IMR-90 (cell line): Measurements from ENCODE around the gene NFKBIE. TPM values are rescaled to one million over a fixed set of nuclear protein-coding genes. Genes with fewer than 3 reads are reported as not detected.

Source experiments
- ATAC-seq: fragments of 200-7000 bp; cut with Tn5 transposase; 2 replicates; pipeline ENCODE4 v1.9.1; 2020; ENCODE audit warnings: low read depth, mild to moderate bottlenecking, moderate library complexity
- BruUV-seq: library from RNA; stranded (reverse); fragments of 400-500 nt; replicated peaks from 2 replicates; lab custom pipeline; 2021; lab: Mats Ljungman, UMichigan
- CTCF ChIA-PET: fragments of 300-600 bp; formaldehyde crosslinking; extraction: SDS; loops from one replicate; lab custom pipeline; 2021; ENCODE audit warnings: antibody characterized with exemption; lab: Yijun Ruan, JAX
- POLR2A ChIA-PET: fragments of 300-600 bp; sonication (Branson Sonifier 250); formaldehyde crosslinking; loops from one replicate; lab custom pipeline; 2022; ENCODE audit warnings: antibody characterized with exemption; ENCODE audit not compliant: unreplicated experiment; lab: Charles Lee
- DNase-seq: peaks from one replicate; pipeline ENCODE4 v3.0.0; 2013
- H2AFZ ChIP-seq: replicated peaks from 2 replicates; pipeline ENCODE3; 2013; ENCODE audit warnings: low read length, mild to moderate bottlenecking; ENCODE audit not compliant: poor library complexity
- H2AK5ac ChIP-seq: 2 replicates; pipeline ENCODE4 v1.6.1; 2013; ENCODE audit warnings: low read depth, low read length, inconsistent platforms
- H2AK9ac ChIP-seq: replicated peaks from 2 replicates; pipeline ENCODE3; 2013; ENCODE audit warnings: mild to moderate bottlenecking, low read depth, low read length, moderate library complexity; ENCODE audit not compliant: poor library complexity
- H2BK120ac ChIP-seq: 2 replicates; pipeline ENCODE4 v1.6.1; 2013; ENCODE audit warnings: low read depth, low read length, inconsistent platforms
- H2BK15ac ChIP-seq: 3 replicates; pipeline ENCODE4 v1.6.1; 2013; ENCODE audit warnings: low read depth, low read length, inconsistent platforms
- H2BK20ac ChIP-seq: 2 replicates; pipeline ENCODE4 v1.6.1; 2013; ENCODE audit warnings: low read depth, mild to moderate bottlenecking, inconsistent platforms, low read length, moderate library complexity
- H2BK5ac ChIP-seq: 2 replicates; pipeline ENCODE4 v1.6.1; 2013; ENCODE audit warnings: mild to moderate bottlenecking, low read depth, low read length, inconsistent platforms; ENCODE audit not compliant: poor library complexity, severe bottlenecking
- H3K14ac ChIP-seq: replicated peaks from 2 replicates; pipeline ENCODE4 v1.6.1; 2013; ENCODE audit warnings: low read depth, low read length, inconsistent platforms
- H3K18ac ChIP-seq: 2 replicates; pipeline ENCODE4 v1.6.1; 2013; ENCODE audit warnings: low read depth, low read length, control low read depth
- H3K23ac ChIP-seq: 2 replicates; pipeline ENCODE4 v1.6.1; 2013; ENCODE audit warnings: low read depth, low read length, inconsistent platforms
- H3K27ac ChIP-seq: 2 replicates; pipeline ENCODE4 v1.5.1; 2013; ENCODE audit warnings: mild to moderate bottlenecking, control low read depth, low read length; ENCODE audit not compliant: insufficient read depth
- H3K27me3 ChIP-seq: 2 replicates; pipeline ENCODE4 v1.6.1; 2013; ENCODE audit warnings: low read length; ENCODE audit not compliant: control insufficient read depth, insufficient read depth
- H3K36me3 ChIP-seq: 2 replicates; pipeline ENCODE4 v1.6.1; 2013; ENCODE audit warnings: low read length, mixed read lengths; ENCODE audit not compliant: control insufficient read depth, insufficient read depth
- H3K4ac ChIP-seq: 2 replicates; pipeline ENCODE4 v1.6.1; 2013; ENCODE audit warnings: low read depth, low read length, inconsistent platforms
- H3K4me1 ChIP-seq: 2 replicates; pipeline ENCODE4 v1.6.1; 2013; ENCODE audit warnings: low read length, mixed read lengths; ENCODE audit not compliant: control insufficient read depth, insufficient read depth
- H3K4me2 ChIP-seq: 2 replicates; pipeline ENCODE4 v1.6.1; 2013; ENCODE audit warnings: low read depth, mild to moderate bottlenecking, control low read depth, low read length, moderate library complexity
- H3K4me3 ChIP-seq: 2 replicates; pipeline ENCODE4 v1.5.1; 2013; ENCODE audit warnings: low read depth, mild to moderate bottlenecking, control low read depth, low read length, moderate library complexity; ENCODE audit not compliant: insufficient read depth
- H3K56ac ChIP-seq: 2 replicates; pipeline ENCODE4 v1.6.1; 2013; ENCODE audit warnings: low read length, inconsistent platforms; ENCODE audit not compliant: insufficient read depth; ENCODE audit errors: extremely low read depth
- H3K79me1 ChIP-seq, 2 experiments: 2 replicates each; pipeline ENCODE4 v1.6.1; 2013; ENCODE audit warnings: low read length in 2 of 2, inconsistent platforms in 1 of 2, low read depth in 1 of 2
- H3K9ac ChIP-seq: 2 replicates; pipeline ENCODE4 v1.6.1; 2013; ENCODE audit warnings: low read depth, low read length, control low read depth
- H3K9me1 ChIP-seq: 2 replicates; pipeline ENCODE4 v1.6.1; 2013; ENCODE audit warnings: low read length, inconsistent platforms; ENCODE audit not compliant: insufficient read depth
- H3K9me3 ChIP-seq: 2 replicates; pipeline ENCODE4 v1.6.1; 2013; ENCODE audit warnings: low read length; ENCODE audit not compliant: control insufficient read depth, insufficient read depth
- H4K20me1 ChIP-seq: 2 replicates; pipeline ENCODE4 v1.6.1; 2013; ENCODE audit warnings: low read length, inconsistent platforms; ENCODE audit not compliant: insufficient read depth
- H4K5ac ChIP-seq: 2 replicates; pipeline ENCODE4 v1.6.1; 2013; ENCODE audit warnings: mild to moderate bottlenecking, low read depth, low read length, control low read depth
- H4K8ac ChIP-seq, 2 experiments: 2 replicates each; pipeline ENCODE4 v1.6.1; 2013; ENCODE audit warnings: low read depth in 2 of 2, low read length in 2 of 2, control low read depth in 1 of 2, inconsistent platforms in 1 of 2
- H4K91ac ChIP-seq: 2 replicates; pipeline ENCODE4 v1.6.1; 2013; ENCODE audit warnings: low read depth, low read length, inconsistent platforms; ENCODE audit not compliant: insufficient read depth
- BHLHE40 ChIP-seq: fragments of 150-350 bp; IDR thresholded peaks from 2 replicates; pipeline ENCODE4 v1.6.1; 2016; ENCODE audit warnings: mild to moderate bottlenecking, low read depth, low read length
- CEBPB ChIP-seq: IDR thresholded peaks from 2 replicates; pipeline ENCODE4 v1.6.1; 2012; ENCODE audit warnings: low read depth, low read length, improper control_type of control experiment
- CHD1 ChIP-seq: IDR thresholded peaks from 2 replicates; pipeline ENCODE4 v1.6.1; 2012; ENCODE audit warnings: low read depth, low read length, improper control_type of control experiment
- FOS ChIP-seq: fragments of 150-350 bp; IDR thresholded peaks from 2 replicates; pipeline ENCODE4 v1.6.1; 2016; ENCODE audit warnings: low read depth, low read length
- MAFK ChIP-seq: IDR thresholded peaks from 2 replicates; pipeline ENCODE4 v1.6.1; 2012; ENCODE audit warnings: low read depth, low read length, improper control_type of control experiment
- MAZ ChIP-seq: IDR thresholded peaks from 2 replicates; pipeline ENCODE4 v1.6.1; 2012; ENCODE audit warnings: low read depth, mild to moderate bottlenecking, low read length, improper control_type of control experiment, moderate library complexity, borderline replicate concordance
- MXI1 ChIP-seq: IDR thresholded peaks from 2 replicates; pipeline ENCODE4 v1.6.1; 2012; ENCODE audit warnings: low read depth, mild to moderate bottlenecking, low read length, moderate library complexity, borderline replicate concordance
- NFE2L2 ChIP-seq: fragments of 150-350 bp; IDR thresholded peaks from 2 replicates; pipeline ENCODE4 v1.6.1; 2016; ENCODE audit warnings: low read depth, mild to moderate bottlenecking, low read length
- POLR2A ChIP-seq: IDR thresholded peaks from 2 replicates; pipeline ENCODE4 v1.6.1; 2012; ENCODE audit warnings: mild to moderate bottlenecking, low read depth, low read length
- RAD21 ChIP-seq: IDR thresholded peaks from 2 replicates; pipeline ENCODE4 v1.6.1; 2012; ENCODE audit warnings: low read length, improper control_type of control experiment
- RCOR1 ChIP-seq: IDR thresholded peaks from 2 replicates; pipeline ENCODE4 v1.6.1; 2012; ENCODE audit warnings: mild to moderate bottlenecking, low read length, improper control_type of control experiment; ENCODE audit not compliant: insufficient replicate concordance
- RFX5 ChIP-seq: IDR thresholded peaks from 2 replicates; pipeline ENCODE4 v1.8.0; 2012; ENCODE audit warnings: low read depth, mild to moderate bottlenecking, low read length, moderate library complexity
- SMC3 ChIP-seq: fragments of 150-350 bp; IDR thresholded peaks from 2 replicates; pipeline ENCODE4 v1.6.1; 2016; ENCODE audit warnings: low read depth, mild to moderate bottlenecking, antibody characterized with exemption, low read length, moderate library complexity
- WGBS, 2 experiments: methylation state at CpG; one replicate each; pipeline versions ENCODE4 v1.1.5 to v1.1.7; 2013; ENCODE audit warnings: missing lambda C conversion rate in 2 of 2; ENCODE audit not compliant: insufficient read length in 1 of 2; ENCODE audit errors: extremely low coverage in 2 of 2; 5-methylcytosine and 5-hydroxymethylcytosine counted together
- dilution Hi-C: fragments of 300-500 bp; cut with HindIII; formaldehyde crosslinking; loops from one replicate; pipeline ENCODE4 v1.14.3; 2018; ENCODE audit warnings: low sequenced_read_pairs; ENCODE audit not compliant: unreplicated experiment
- in situ Hi-C: fragments of 300-500 bp; cut with MboI; formaldehyde crosslinking; loops from 3 replicates; pipeline ENCODE4 v1.14.3; 2019; ENCODE audit warnings: low sequenced_read_pairs, inconsistent platforms, mixed read lengths
- intact Hi-C: fragments of 100-400 bp; cut with micrococcal nuclease; formaldehyde crosslinking; loops from 2 replicates; pipeline ENCODE4 v1.10.0; 2022
- polyA plus RNA-seq, 3 experiments: library from polyadenylated mRNA; depleted of rRNA; stranded (reverse); fragments of >200 nt; gene quantifications; 2 replicates each; pipeline ENCODE4 v1.2.3, GENCODE V29; 2012; ENCODE audit warnings: low replicate concordance in 1 of 3
- total RNA-seq: library from RNA; depleted of rRNA; stranded (reverse); fragments of >200 nt; gene quantifications from 2 replicates; pipeline ENCODE4 v1.2.3, GENCODE V29; 2012
- TF ChIP-seq, protein P1 (sequence below): conservative IDR thresholded peaks from 2 replicates; pipeline ENCODE4 v1.5.1; 2012; ENCODE audit warnings: mild to moderate bottlenecking, low read depth, low read length, improper control_type of control experiment
- TF ChIP-seq, protein P2 (sequence below): fragments of 150-350 bp; IDR thresholded peaks from 2 replicates; pipeline ENCODE4 v1.6.1; 2017; ENCODE audit warnings: mild to moderate bottlenecking, antibody characterized with exemption, low read length, low read depth
- TF ChIP-seq, protein P3 (sequence below): fragments of 150-350 bp; IDR thresholded peaks from 2 replicates; pipeline ENCODE4 v1.6.1; 2016; ENCODE audit warnings: low read depth, mild to moderate bottlenecking, low read length, moderate library complexity, borderline replicate concordance

Gene NFKBIE
- total and polyA plus RNA-seq, 2 of the 4 experiments (the other 2 are of a cell fraction) = 7.9 to 13.0 TPM

DNA sequence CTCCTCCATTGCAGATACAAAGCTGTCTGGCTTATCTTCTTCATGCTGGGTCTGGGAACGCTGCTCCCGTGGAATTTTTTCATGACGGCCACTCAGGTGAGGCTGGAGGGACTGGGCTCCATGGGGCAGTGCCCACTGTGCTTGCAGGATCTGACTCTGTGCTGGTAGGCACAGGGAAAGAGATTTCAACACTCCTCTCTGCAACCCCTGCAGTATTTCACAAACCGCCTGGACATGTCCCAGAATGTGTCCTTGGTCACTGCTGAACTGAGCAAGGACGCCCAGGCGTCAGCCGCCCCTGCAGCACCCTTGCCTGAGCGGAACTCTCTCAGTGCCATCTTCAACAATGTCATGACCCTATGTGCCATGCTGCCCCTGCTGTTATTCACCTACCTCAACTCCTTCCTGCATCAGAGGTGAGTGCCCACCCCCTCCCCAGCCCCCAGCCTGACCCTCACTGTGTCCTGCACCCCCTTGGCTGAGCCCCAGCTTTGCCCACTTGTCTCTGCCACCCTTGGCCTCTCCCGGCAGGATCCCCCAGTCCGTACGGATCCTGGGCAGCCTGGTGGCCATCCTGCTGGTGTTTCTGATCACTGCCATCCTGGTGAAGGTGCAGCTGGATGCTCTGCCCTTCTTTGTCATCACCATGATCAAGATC is 35.8 kb downstream of the NFKBIE start:
- ChIA-PET POLR2A (no interaction called here), CTCF (no interaction called here)
- Histone ChIP-seq H3K9ac (no peak overlapping the region), H3K4me3 (no peak overlapping the region), H3K23ac (no peak overlapping the region), H3K27ac (no peak overlapping the region), H3K14ac (no peak overlapping the region), H2BK120ac (no peak overlapping the region), H3K4me1 (peaks cover 6% of the 10 kb centered on the region), H3K4ac (no peak overlapping the region), H4K20me1 (no peaks in the 10 kb centered on the region), H3K56ac (no peak overlapping the region), H3K4me2 (no peak overlapping the region), H2AK9ac (no peak overlapping the region), H2AFZ (no peak overlapping the region), H2AK5ac (no peak overlapping the region), H2BK15ac (no peak overlapping the region), H3K36me3 (peaks cover 2% of the 10 kb centered on the region; the same call in 1 of the 2 replicates), H4K91ac (no peak overlapping the region), H3K9me3 (no peaks in the 10 kb centered on the region), H4K8ac (no peak overlapping the region), H4K5ac (no peak overlapping the region), H2BK20ac (no peak overlapping the region), H3K9me1 (no peaks in the 10 kb centered on the region), H2BK5ac (no peak overlapping the region), H3K79me1 (peaks cover 0 to 5% of the 10 kb centered on the region in 2 experiments; a peak in 1 of 4 replicates), H3K27me3 (no peaks in the 10 kb centered on the region), H3K18ac (no peak overlapping the region)
- in situ Hi-C loops (loop anchor here (5.0 kb wide), 1 partner anchor 57 kb away; no protein-coding TSS in a partner anchor), dilution Hi-C loops (no loop called here), intact Hi-C loops (no loop called here)
- DNase-seq = no peak
- ATAC-seq = no peak
- TF ChIP-seq, protein P1, sequence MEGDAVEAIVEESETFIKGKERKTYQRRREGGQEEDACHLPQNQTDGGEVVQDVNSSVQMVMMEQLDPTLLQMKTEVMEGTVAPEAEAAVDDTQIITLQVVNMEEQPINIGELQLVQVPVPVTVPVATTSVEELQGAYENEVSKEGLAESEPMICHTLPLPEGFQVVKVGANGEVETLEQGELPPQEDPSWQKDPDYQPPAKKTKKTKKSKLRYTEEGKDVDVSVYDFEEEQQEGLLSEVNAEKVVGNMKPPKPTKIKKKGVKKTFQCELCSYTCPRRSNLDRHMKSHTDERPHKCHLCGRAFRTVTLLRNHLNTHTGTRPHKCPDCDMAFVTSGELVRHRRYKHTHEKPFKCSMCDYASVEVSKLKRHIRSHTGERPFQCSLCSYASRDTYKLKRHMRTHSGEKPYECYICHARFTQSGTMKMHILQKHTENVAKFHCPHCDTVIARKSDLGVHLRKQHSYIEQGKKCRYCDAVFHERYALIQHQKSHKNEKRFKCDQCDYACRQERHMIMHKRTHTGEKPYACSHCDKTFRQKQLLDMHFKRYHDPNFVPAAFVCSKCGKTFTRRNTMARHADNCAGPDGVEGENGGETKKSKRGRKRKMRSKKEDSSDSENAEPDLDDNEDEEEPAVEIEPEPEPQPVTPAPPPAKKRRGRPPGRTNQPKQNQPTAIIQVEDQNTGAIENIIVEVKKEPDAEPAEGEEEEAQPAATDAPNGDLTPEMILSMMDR = no peak
- TF ChIP-seq CHD1 (no peak), CEBPB (no peak), FOS (no peak), NFE2L2 (no peak), RCOR1 (no peak), MXI1 (no peak), BHLHE40 (no peak), MAFK (no peak), POLR2A (no peak), RFX5 (no peak), MAZ (no peak), SMC3 (no peak), RAD21 (no peak)
- TF ChIP-seq, protein P2, sequence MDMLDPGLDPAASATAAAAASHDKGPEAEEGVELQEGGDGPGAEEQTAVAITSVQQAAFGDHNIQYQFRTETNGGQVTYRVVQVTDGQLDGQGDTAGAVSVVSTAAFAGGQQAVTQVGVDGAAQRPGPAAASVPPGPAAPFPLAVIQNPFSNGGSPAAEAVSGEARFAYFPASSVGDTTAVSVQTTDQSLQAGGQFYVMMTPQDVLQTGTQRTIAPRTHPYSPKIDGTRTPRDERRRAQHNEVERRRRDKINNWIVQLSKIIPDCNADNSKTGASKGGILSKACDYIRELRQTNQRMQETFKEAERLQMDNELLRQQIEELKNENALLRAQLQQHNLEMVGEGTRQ = no peak
- TF ChIP-seq, protein P3, sequence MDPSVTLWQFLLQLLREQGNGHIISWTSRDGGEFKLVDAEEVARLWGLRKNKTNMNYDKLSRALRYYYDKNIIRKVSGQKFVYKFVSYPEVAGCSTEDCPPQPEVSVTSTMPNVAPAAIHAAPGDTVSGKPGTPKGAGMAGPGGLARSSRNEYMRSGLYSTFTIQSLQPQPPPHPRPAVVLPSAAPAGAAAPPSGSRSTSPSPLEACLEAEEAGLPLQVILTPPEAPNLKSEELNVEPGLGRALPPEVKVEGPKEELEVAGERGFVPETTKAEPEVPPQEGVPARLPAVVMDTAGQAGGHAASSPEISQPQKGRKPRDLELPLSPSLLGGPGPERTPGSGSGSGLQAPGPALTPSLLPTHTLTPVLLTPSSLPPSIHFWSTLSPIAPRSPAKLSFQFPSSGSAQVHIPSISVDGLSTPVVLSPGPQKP = no peak
- no TSS peak for BruUV-seq
- 90% methylated on average over 6 of the region's 11 CpGs; no CpG with 5 or more reads in 1 of the 2 experiments for WGBS, 2 experiments
